ENCODE measurements around the gene CELF2. TPM values are rescaled to one million over a fixed set of nuclear protein-coding genes. Genes with fewer than 3 reads are reported as not detected.

CELF2 gene
- total RNA-seq, 1 experiment from 2014 or later, result not detected

DNA sequence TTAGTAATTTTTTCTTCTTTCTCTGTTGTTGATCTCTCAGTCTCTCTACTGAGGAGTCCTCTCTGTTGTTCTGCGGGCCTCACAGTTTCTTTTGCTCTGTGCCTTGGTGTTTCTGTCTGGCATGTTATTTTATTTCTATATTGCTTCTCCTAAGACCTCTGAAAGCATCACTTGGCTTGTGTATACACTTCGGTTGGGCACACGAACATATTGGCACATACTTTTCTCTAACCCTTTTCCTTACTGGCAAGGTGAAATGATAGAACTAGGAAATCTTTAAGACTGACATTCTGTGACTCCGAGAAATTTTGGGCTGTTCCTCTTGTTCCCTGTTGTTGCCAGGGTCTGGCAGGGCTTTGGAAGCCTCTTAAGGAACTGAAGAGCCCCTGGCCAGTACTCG lies 148.9 kb downstream of the CELF2 start:
- TF ChIP-seq, protein P1, sequence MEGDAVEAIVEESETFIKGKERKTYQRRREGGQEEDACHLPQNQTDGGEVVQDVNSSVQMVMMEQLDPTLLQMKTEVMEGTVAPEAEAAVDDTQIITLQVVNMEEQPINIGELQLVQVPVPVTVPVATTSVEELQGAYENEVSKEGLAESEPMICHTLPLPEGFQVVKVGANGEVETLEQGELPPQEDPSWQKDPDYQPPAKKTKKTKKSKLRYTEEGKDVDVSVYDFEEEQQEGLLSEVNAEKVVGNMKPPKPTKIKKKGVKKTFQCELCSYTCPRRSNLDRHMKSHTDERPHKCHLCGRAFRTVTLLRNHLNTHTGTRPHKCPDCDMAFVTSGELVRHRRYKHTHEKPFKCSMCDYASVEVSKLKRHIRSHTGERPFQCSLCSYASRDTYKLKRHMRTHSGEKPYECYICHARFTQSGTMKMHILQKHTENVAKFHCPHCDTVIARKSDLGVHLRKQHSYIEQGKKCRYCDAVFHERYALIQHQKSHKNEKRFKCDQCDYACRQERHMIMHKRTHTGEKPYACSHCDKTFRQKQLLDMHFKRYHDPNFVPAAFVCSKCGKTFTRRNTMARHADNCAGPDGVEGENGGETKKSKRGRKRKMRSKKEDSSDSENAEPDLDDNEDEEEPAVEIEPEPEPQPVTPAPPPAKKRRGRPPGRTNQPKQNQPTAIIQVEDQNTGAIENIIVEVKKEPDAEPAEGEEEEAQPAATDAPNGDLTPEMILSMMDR (conservative IDR thresholded peaks at IDR 0.05; ENCODE audit: low read depth, low read length), result no peak
- TF ChIP-seq EZH2 (IDR thresholded peaks at IDR 0.05; ENCODE audit: borderline replicate concordance, low read depth, low read length, poor library complexity, severe bottlenecking), result no peak
- no peaks in the 10 kb centered on the region for H3K36me3 ChIP-seq (ENCODE audit: insufficient read depth, low read length, poor library complexity, severe bottlenecking)
- H3K4me1 ChIP-seq (ENCODE audit: insufficient read depth, low read length, poor library complexity, severe bottlenecking), result no peaks in the 10 kb centered on the region
- H3K9me3 ChIP-seq (ENCODE audit: low read depth, low read length, poor library complexity, severe bottlenecking), result no peaks in the 10 kb centered on the region
- ChIA-PET POLR2A (ENCODE audit: low non-redundant PET) (no interaction called here), CTCF (no interaction called here)
- no TSS peak for BruUV-seq (replicated peaks)
- no peak overlapping the region for H3K4me3 ChIP-seq (ENCODE audit: low read depth, low read length, poor library complexity, severe bottlenecking)
- intact Hi-C loops (cut with micrococcal nuclease; ENCODE audit: unreplicated experiment), result no loop called here
- DNase-seq (ENCODE audit: low spot score), result no peak
- H3K27ac ChIP-seq (ENCODE audit: low read depth, low read length, poor library complexity, severe bottlenecking), result no peak overlapping the region
- peaks cover 98% of the 10 kb centered on the region for H3K27me3 ChIP-seq (replicated peaks; ENCODE audit: insufficient read depth, low read depth, low read length, poor library complexity)

DNA sequence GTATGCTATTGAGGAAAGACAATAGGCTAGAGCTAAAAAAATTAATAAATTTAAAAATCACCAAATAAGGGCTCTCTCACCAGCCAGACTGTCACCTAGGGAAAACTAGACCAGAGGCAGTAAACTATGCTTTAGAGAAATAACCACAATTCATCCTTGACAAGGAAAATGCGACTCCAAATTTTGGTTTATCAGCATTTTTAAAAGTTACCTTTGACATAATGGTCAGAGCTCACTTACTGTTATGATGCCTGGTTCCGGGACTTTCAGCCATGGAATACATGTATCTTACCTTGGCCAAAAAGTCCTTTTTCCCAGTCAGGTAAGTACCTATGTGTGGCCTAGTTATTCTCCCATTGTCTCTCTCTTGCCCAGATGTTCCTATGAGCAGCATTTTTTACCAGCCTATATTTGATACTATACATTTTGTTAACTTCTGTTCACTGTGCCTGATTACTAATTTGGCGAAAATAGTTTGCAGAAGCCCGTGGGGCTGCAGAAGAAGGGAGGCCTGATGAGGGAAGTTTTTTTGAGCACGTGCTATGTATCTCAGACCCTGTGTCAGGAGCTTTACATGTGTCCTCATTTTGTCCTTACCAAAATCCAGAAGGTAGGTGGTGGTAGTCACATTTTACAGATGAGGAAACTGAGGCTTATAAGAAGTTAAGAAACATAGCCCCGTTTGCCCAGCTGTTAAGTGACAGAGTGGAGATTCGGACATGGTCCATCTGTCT lies 149.7 kb downstream of the CELF2 start:
- Histone ChIP-seq H3K9me3 (ENCODE audit: low read depth, low read length, poor library complexity, severe bottlenecking) (no peaks in the 10 kb centered on the region), H3K4me1 (ENCODE audit: insufficient read depth, low read length, poor library complexity, severe bottlenecking) (no peaks in the 10 kb centered on the region), H3K27ac (ENCODE audit: low read depth, low read length, poor library complexity, severe bottlenecking) (no peak overlapping the region), H3K27me3 (replicated peaks; ENCODE audit: insufficient read depth, low read depth, low read length, poor library complexity) (peaks cover 99% of the 10 kb centered on the region), H3K36me3 (ENCODE audit: insufficient read depth, low read length, poor library complexity, severe bottlenecking) (no peaks in the 10 kb centered on the region), H3K4me3 (ENCODE audit: low read depth, low read length, poor library complexity, severe bottlenecking) (no peak overlapping the region)
- no peak for DNase-seq (ENCODE audit: low spot score)
- ChIA-PET POLR2A (ENCODE audit: low non-redundant PET) (no interaction called here), CTCF (no interaction called here)
- TF ChIP-seq, protein P1 (conservative IDR thresholded peaks at IDR 0.05; ENCODE audit: low read depth, low read length), result no peak
- TF ChIP-seq EZH2 (IDR thresholded peaks at IDR 0.05; ENCODE audit: borderline replicate concordance, low read depth, low read length, poor library complexity, severe bottlenecking), result no peak
- intact Hi-C loops (cut with micrococcal nuclease; ENCODE audit: unreplicated experiment), result no loop called here
- no TSS peak for BruUV-seq (replicated peaks)

DNA sequence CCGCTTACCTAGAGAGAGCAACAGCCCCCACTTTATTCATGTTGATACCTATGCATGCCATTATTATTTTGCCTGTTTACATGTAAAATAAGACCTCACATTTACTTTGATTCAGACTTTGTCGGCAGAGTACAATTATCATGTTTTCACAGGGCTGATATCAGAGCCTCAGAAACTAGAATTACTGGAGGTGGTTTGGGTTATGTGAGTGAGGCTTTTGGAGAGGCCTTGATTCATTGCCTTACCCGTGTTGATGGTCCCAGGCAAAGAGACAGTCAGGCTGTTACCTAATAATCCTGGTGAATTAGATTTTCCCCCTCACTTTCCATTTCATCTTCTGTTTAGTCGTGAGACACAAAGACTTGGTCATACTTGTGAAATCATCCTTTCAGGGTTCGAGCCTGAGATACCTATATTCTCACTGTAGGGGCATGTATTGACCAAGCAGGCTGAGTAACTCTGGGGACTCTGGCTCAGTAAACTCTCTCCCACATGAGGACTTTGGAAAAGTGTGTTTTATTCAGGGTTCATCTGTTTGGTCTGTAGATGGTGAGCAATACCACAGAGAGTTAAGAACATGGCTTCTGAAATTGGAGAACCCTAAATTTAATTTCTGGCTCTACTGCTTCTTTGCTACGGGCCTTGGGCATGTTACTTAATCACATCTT lies 150.9 kb downstream of the CELF2 start:
- no peaks in the 10 kb centered on the region for H3K4me1 ChIP-seq (ENCODE audit: insufficient read depth, low read length, poor library complexity, severe bottlenecking)
- TF ChIP-seq EZH2 (IDR thresholded peaks at IDR 0.05; ENCODE audit: borderline replicate concordance, low read depth, low read length, poor library complexity, severe bottlenecking), result no peak
- TF ChIP-seq, protein P1 (conservative IDR thresholded peaks at IDR 0.05; ENCODE audit: low read depth, low read length), result no peak
- no peaks in the 10 kb centered on the region for H3K9me3 ChIP-seq (ENCODE audit: low read depth, low read length, poor library complexity, severe bottlenecking)

More for the DNA sequence above, 150.9 kb downstream of the CELF2 start:
- Histone ChIP-seq H3K27ac (ENCODE audit: low read depth, low read length, poor library complexity, severe bottlenecking) (no peak overlapping the region), H3K36me3 (ENCODE audit: insufficient read depth, low read length, poor library complexity, severe bottlenecking) (no peaks in the 10 kb centered on the region), H3K4me3 (ENCODE audit: low read depth, low read length, poor library complexity, severe bottlenecking) (no peak overlapping the region), H3K27me3 (replicated peaks; ENCODE audit: insufficient read depth, low read depth, low read length, poor library complexity) (peaks cover 99% of the 10 kb centered on the region)
- DNase-seq (ENCODE audit: low spot score), result no peak
- ChIA-PET CTCF (no interaction called here), POLR2A (ENCODE audit: low non-redundant PET) (no interaction called here)
- intact Hi-C loops (cut with micrococcal nuclease; ENCODE audit: unreplicated experiment), result no loop called here
- BruUV-seq (replicated peaks), result no TSS peak
